Measurements from ENCODE around the gene VWF. TPM values are rescaled to one million over a fixed set of nuclear protein-coding genes. Genes with fewer than 3 reads are reported as not detected.
A peak's percentile ranks its signal among the peaks of the same experiment; 100 is the strongest.

Gene VWF
- total RNA-seq, 2 donors from 2014 or later: 164 to 251 TPM

DNA sequence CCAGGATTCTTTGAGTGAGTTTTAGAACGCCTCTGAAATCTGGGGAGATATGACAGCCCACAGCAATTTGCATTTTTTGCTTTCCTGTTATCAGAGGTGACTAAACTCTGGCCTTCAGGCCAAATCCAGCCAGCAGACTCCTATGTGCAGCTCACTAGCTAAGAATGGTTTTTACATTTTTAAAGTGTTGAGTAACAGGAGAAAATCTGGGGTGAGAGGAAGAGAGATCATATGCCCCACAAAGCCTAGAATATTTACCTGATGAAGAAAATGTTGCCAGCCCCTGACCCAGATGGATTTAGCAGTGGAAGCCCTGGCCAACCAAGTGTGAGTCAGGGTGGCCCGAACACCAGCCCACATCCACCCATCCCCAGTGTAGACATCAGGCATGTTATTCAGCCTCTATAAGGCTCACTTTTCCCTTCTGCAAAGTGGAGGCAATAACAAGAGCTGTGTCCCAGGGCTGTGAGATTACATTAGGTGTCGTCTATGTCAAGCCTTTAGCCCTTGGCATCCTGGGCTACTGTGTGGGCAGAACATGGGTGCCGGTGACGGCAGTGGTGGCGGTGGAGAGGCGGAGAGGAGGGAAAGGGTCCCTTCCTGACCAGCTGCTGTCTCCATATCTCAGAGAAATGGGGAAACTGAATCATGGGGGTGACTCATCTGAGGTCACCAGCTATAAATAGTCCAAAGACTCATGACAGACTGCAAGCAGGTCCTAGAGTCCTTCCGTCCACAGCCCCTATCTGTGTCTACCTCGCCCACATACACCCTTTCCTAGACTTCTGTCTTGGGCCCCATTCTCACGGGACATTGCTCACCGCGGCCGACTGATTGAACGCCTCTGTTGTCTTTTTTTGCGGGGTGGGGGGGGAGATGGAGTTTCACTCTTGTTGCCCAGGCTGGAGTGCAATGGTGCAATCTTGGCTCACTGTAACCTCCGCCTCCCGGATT, 43.1 kb upstream of the VWF start:
- peak overlapping the region; percentile 93 to 99 for H3K27ac ChIP-seq
- no peaks in the 10 kb centered on the region for H3K36me3 ChIP-seq
- no peak for TF ChIP-seq CTCF (IDR thresholded peaks at IDR 0.05)
- no peaks in the 10 kb centered on the region for H3K9me3 ChIP-seq
- H3K4me3 ChIP-seq: peak overlapping the region; percentile 24
- DNase-seq (ENCODE audit: low spot score) (peak; percentile 74), ATAC-seq (ENCODE audit: insufficient number of reproducible peaks, low FRiP score, low read depth) (peak; percentile 98)
- H3K27me3 ChIP-seq (replicated peaks; ENCODE audit: insufficient read depth): no peaks in the 10 kb centered on the region
- H3K4me1 ChIP-seq (ENCODE audit: control insufficient read depth in 1 of 2, low read depth in 2 of 2): peaks cover 28 to 41% of the 10 kb centered on the region in 2 donors

DNA sequence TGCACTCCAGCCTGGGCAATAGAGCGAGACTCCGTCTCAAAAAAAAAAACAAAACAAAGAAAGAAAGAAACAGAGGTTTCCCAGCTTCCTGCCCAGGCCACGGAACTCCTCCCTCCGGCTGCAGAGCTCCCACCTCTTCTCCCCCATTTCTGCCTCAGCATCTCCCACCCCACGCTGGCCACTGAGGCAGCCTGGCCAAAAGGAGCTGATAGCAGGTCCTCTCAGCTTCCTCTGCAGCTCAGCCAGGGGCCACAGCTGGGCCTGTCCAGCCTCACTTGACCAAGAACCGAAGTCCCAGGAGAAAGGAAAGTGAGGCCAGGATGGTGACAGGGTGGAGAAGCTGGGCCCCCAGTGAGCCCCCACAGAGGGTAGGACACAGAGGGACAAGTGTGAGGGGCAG, 42.3 kb upstream of the VWF start:
- Histone ChIP-seq H3K4me3 (no peak overlapping the region), H3K9me3 (no peaks in the 10 kb centered on the region), H3K27ac (peak overlapping the region; percentile 93 to 99), H3K4me1 (ENCODE audit: control insufficient read depth in 1 of 2, low read depth in 2 of 2) (peaks cover 28 to 41% of the 10 kb centered on the region in 2 donors), H3K36me3 (no peaks in the 10 kb centered on the region), H3K27me3 (replicated peaks; ENCODE audit: insufficient read depth) (no peaks in the 10 kb centered on the region)
- ATAC-seq (ENCODE audit: insufficient number of reproducible peaks, low FRiP score, low read depth): no peak
- no peak for DNase-seq (ENCODE audit: low spot score)
- no peak for TF ChIP-seq CTCF (IDR thresholded peaks at IDR 0.05)

DNA sequence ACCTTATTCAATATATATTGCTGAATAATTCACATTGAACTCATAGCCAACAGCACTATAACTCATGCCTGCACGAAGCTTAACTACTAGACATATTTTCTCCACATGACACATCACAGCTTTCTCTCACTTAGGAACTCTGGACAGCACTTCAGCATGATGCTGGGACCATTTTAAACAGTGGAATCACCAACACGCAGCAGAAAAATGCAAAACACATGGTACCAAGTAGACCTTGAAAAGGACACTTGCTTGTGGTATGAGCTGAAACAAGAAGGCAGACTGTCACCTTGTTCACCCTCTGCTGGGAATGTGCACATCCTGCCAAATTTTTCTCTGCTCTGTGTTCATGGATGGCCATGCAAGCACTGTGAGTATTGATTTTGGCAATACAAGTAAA, 40.9 kb upstream of the VWF start:
- no peak for ATAC-seq (ENCODE audit: insufficient number of reproducible peaks, low FRiP score, low read depth)
- TF ChIP-seq CTCF (IDR thresholded peaks at IDR 0.05): no peak
- Histone ChIP-seq H3K4me3 (no peak overlapping the region), H3K27me3 (replicated peaks; ENCODE audit: insufficient read depth) (no peaks in the 10 kb centered on the region), H3K36me3 (no peaks in the 10 kb centered on the region), H3K9me3 (no peaks in the 10 kb centered on the region), H3K27ac (peak overlapping the region in 1 of 2 donors; percentile 10), H3K4me1 (ENCODE audit: control insufficient read depth in 1 of 2, low read depth in 2 of 2) (peaks cover 28 to 41% of the 10 kb centered on the region in 2 donors)
- DNase-seq (ENCODE audit: low spot score): no peak

DNA sequence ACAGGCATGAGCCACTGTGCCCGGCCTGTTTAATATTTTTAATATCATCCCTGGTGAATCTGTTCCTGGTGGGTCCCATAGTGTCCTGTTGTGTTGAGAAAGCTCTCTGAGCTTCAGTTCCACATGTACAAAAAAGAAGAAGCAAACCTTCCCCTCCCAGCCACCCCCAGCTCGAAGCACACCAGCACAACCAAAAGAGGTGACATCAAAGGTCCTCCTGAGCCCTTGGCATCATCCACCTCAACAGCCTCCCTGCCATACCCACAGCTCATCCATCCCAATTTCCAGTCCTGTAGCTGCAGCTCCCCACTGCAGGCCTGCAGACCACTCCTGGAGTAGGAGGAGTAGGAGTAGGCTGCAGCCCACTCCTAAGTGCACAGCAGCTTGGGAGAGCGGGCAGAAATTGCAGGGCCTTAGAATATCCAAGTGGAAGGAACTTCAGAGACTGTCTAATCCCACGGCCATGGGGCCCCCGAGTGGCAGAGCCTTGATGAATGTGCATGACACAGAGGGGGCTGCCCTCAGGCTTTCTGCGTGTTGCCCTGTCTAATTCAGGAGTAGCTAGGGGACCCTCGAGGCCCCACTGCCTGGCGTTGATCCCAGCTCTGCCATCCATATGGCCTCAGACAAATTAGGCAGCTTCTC, 39.1 kb upstream of the VWF start:
- TF ChIP-seq CTCF (IDR thresholded peaks at IDR 0.05): no peak
- Histone ChIP-seq H3K9me3 (no peaks in the 10 kb centered on the region), H3K27me3 (replicated peaks; ENCODE audit: insufficient read depth) (no peaks in the 10 kb centered on the region), H3K4me1 (ENCODE audit: control insufficient read depth in 1 of 2, low read depth in 2 of 2) (peaks cover 22 to 36% of the 10 kb centered on the region in 2 donors), H3K4me3 (no peak overlapping the region), H3K36me3 (no peaks in the 10 kb centered on the region), H3K27ac (no peak overlapping the region)
- ATAC-seq (ENCODE audit: insufficient number of reproducible peaks, low FRiP score, low read depth) (no peak), DNase-seq (ENCODE audit: low spot score) (no peak)
